ENCODE data around the gene SNRPE.

The SNRPE gene

DNA sequence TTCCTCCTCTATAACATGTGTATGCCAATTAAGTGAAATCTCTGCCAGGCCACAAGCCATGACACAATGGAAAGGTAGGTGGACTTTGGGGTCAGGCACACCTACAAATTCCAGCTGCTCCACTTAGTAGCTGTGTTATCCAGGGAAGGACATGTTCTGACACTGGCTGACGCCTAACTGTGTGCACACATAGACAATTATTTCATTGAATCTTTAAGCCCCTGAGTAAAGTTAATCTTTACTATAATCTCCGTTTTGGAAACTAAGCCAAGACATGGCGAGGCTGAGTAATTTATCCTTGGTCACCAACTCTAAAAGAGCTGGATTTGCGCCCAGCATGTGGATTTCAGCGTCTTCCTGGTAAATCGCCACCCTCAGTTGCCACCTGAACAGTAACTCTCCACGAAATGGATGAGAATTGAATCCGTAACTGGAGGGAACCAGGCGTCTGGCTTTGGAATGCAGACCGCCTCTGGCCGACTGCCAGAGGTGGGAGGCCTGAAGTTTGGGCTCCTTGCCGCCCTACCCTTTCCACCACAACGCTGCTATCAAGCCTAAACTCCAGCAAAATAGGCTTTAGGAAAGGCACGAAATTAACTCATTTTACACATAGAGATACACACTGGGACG is 888 bp upstream of the SNRPE start:
- H3K9me3 ChIP-seq (ENCODE audit: insufficient read depth, low read depth, low read length) = no peaks in the 10 kb centered on the region
- peak overlapping the region; percentile 29 for H2BK12ac ChIP-seq (ENCODE audit: low read length)
- H3K79me1 ChIP-seq (ENCODE audit: low read length) = peaks cover 6% of the 10 kb centered on the region
- peak overlapping the region; percentile 77 for H2AK5ac ChIP-seq (ENCODE audit: low read length)
- H4K91ac ChIP-seq (ENCODE audit: low read depth, low read length) = peak overlapping the region; percentile 47
- H3K4me3 ChIP-seq (ENCODE audit: low read depth, low read length) = no peak overlapping the region
- H3K4me2 ChIP-seq (ENCODE audit: low read length) = no peak overlapping the region
- peak overlapping the region; percentile 93 for H4K8ac ChIP-seq (ENCODE audit: low read depth, low read length)
- no peak overlapping the region for H3K23ac ChIP-seq (ENCODE audit: low read length)
- peak in 1 of 2 donors; percentile 24 for DNase-seq
- peak overlapping the region; percentile 77 for H4K12ac ChIP-seq (ENCODE audit: low read depth, low read length)
- H2BK5ac ChIP-seq (ENCODE audit: low read depth, low read length, poor library complexity) = peak overlapping the region; percentile 18
- H3K4ac ChIP-seq (ENCODE audit: low read depth, low read length) = no peak overlapping the region
- WGBS (ENCODE audit: extremely low coverage, insufficient coverage, insufficient read length) = no CpG with 5 or more reads among the region's 15 CpGs
- no peaks in the 10 kb centered on the region for H3K4me1 ChIP-seq (ENCODE audit: control insufficient read depth in 1 of 2, insufficient read depth in 2 of 2, low read length in 2 of 2)
- H3K79me2 ChIP-seq (ENCODE audit: control insufficient read depth, insufficient read depth, low read length, poor library complexity) = peaks cover 6% of the 10 kb centered on the region
- peak overlapping the region; percentile 27 for H2BK120ac ChIP-seq (ENCODE audit: insufficient read depth, low read length, poor library complexity)
- no peaks in the 10 kb centered on the region for H3K27me3 ChIP-seq (ENCODE audit: insufficient read depth, low read length)
- H2AFZ ChIP-seq (ENCODE audit: insufficient read depth, low read length, poor library complexity) = peak overlapping the region; percentile 52
- peaks cover 10 to 16% of the 10 kb centered on the region in 2 experiments for H3K36me3 ChIP-seq (ENCODE audit: control insufficient read depth in 1 of 2, insufficient read depth in 2 of 2, low read length in 2 of 2)
- H3K9ac ChIP-seq (ENCODE audit: low read length) = no peak overlapping the region
- no peak overlapping the region for H3K14ac ChIP-seq (ENCODE audit: low read length)
- no peak overlapping the region for H3K18ac ChIP-seq (ENCODE audit: low read length)
- no peak overlapping the region for H3K27ac ChIP-seq (ENCODE audit: low read depth, low read length)

DNA sequence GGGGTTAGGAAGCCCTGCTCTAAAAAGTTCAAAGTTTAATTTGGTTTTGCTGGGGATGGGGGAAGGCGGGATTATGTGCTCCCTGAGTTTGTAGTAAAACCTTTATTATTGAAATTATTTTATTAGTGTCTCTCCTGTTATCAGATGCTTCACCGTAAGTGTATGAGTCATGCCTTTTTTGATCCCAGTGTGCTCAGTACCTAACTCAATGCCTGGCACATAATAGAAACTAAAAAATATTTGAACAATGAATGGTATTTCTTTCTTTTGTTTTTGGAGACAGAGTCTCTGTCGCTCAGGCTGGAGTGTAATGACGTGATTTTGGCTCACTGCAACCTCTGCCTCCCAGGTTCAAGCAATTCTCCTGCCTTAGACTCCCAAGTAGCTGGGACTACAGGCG is 6.4 kb downstream of the SNRPE start:
- Histone ChIP-seq H4K12ac (ENCODE audit: low read depth, low read length) (no peak overlapping the region), H3K4me1 (ENCODE audit: control insufficient read depth in 1 of 2, insufficient read depth in 2 of 2, low read length in 2 of 2) (peaks cover 0 to 4% of the 10 kb centered on the region in 2 experiments), H2BK5ac (ENCODE audit: low read depth, low read length, poor library complexity) (no peak overlapping the region), H3K4ac (ENCODE audit: low read depth, low read length) (no peak overlapping the region), H2AK5ac (ENCODE audit: low read length) (no peak overlapping the region), H4K91ac (ENCODE audit: low read depth, low read length) (no peak overlapping the region), H2BK120ac (ENCODE audit: insufficient read depth, low read length, poor library complexity) (no peak overlapping the region), H3K79me1 (ENCODE audit: low read length) (no peaks in the 10 kb centered on the region), H3K23ac (ENCODE audit: low read length) (no peak overlapping the region), H3K9ac (ENCODE audit: low read length) (no peak overlapping the region), H3K4me3 (ENCODE audit: low read depth, low read length) (no peak overlapping the region), H3K27ac (ENCODE audit: low read depth, low read length) (peak overlapping the region; percentile 33), H3K79me2 (ENCODE audit: control insufficient read depth, insufficient read depth, low read length, poor library complexity) (peaks cover 3% of the 10 kb centered on the region), H3K18ac (ENCODE audit: low read length) (no peak overlapping the region), H3K36me3 (ENCODE audit: control insufficient read depth in 1 of 2, insufficient read depth in 2 of 2, low read length in 2 of 2) (peaks cover 20 to 30% of the 10 kb centered on the region in 2 experiments), H2AFZ (ENCODE audit: insufficient read depth, low read length, poor library complexity) (no peak overlapping the region), H3K14ac (ENCODE audit: low read length) (no peak overlapping the region), H3K4me2 (ENCODE audit: low read length) (no peak overlapping the region), H3K9me3 (ENCODE audit: insufficient read depth, low read depth, low read length) (no peaks in the 10 kb centered on the region), H3K27me3 (ENCODE audit: insufficient read depth, low read length) (no peaks in the 10 kb centered on the region), H2BK12ac (ENCODE audit: low read length) (no peak overlapping the region), H4K8ac (ENCODE audit: low read depth, low read length) (no peak overlapping the region)
- WGBS (ENCODE audit: extremely low coverage, insufficient coverage, insufficient read length) = no CpG with 5 or more reads among the region's 5 CpGs
- peak; percentile 3 to 62 for DNase-seq

DNA sequence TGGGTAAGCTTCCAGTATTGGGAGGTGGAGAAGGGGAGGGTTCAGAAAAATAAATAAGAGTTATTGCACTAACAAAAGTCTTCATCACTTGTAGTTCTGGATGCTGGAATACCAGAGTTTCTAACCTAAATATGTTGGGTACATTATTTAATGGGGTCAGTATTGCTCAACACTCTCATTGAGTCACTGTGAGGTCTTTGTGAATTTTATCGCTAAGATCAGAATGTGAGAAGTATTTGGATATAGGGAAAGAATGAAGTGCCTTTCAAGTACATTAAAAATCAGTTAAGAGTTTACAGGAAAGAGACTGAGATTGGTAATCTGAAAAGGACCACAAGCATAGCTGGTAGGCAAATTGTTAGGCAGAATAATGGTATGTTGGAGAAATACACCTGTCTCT is 8.8 kb downstream of the SNRPE start:
- H3K4me1 ChIP-seq (ENCODE audit: control insufficient read depth in 1 of 2, insufficient read depth in 2 of 2, low read length in 2 of 2) = peaks cover 0 to 4% of the 10 kb centered on the region in 2 experiments
- H2AFZ ChIP-seq (ENCODE audit: insufficient read depth, low read length, poor library complexity) = no peak overlapping the region
- H4K91ac ChIP-seq (ENCODE audit: low read depth, low read length) = no peak overlapping the region
- DNase-seq = peak; percentile 19 to 87
- H3K9ac ChIP-seq (ENCODE audit: low read length) = no peak overlapping the region
- no peak overlapping the region for H4K8ac ChIP-seq (ENCODE audit: low read depth, low read length)
- no peak overlapping the region for H3K4me2 ChIP-seq (ENCODE audit: low read length)
- H2BK120ac ChIP-seq (ENCODE audit: insufficient read depth, low read length, poor library complexity) = no peak overlapping the region
- H3K4me3 ChIP-seq (ENCODE audit: low read depth, low read length) = no peak overlapping the region
- no peaks in the 10 kb centered on the region for H3K9me3 ChIP-seq (ENCODE audit: insufficient read depth, low read depth, low read length)
- H3K79me2 ChIP-seq (ENCODE audit: control insufficient read depth, insufficient read depth, low read length, poor library complexity) = peaks cover 3% of the 10 kb centered on the region
- no peak overlapping the region for H2AK5ac ChIP-seq (ENCODE audit: low read length)
- H4K12ac ChIP-seq (ENCODE audit: low read depth, low read length) = no peak overlapping the region
- no peak overlapping the region for H3K18ac ChIP-seq (ENCODE audit: low read length)
- no peak overlapping the region for H2BK5ac ChIP-seq (ENCODE audit: low read depth, low read length, poor library complexity)
- H3K36me3 ChIP-seq (ENCODE audit: control insufficient read depth in 1 of 2, insufficient read depth in 2 of 2, low read length in 2 of 2) = peaks cover 18 to 25% of the 10 kb centered on the region in 2 experiments
- H3K4ac ChIP-seq (ENCODE audit: low read depth, low read length) = no peak overlapping the region
- no peaks in the 10 kb centered on the region for H3K27me3 ChIP-seq (ENCODE audit: insufficient read depth, low read length)
- no peak overlapping the region for H3K14ac ChIP-seq (ENCODE audit: low read length)
- no peak overlapping the region for H3K23ac ChIP-seq (ENCODE audit: low read length)
- H2BK12ac ChIP-seq (ENCODE audit: low read length) = no peak overlapping the region
- no CpG with 5 or more reads among the region's 1 CpG for WGBS (ENCODE audit: extremely low coverage, insufficient coverage, insufficient read length)
- H3K79me1 ChIP-seq (ENCODE audit: low read length) = no peaks in the 10 kb centered on the region
- H3K27ac ChIP-seq (ENCODE audit: low read depth, low read length) = no peak overlapping the region

DNA sequence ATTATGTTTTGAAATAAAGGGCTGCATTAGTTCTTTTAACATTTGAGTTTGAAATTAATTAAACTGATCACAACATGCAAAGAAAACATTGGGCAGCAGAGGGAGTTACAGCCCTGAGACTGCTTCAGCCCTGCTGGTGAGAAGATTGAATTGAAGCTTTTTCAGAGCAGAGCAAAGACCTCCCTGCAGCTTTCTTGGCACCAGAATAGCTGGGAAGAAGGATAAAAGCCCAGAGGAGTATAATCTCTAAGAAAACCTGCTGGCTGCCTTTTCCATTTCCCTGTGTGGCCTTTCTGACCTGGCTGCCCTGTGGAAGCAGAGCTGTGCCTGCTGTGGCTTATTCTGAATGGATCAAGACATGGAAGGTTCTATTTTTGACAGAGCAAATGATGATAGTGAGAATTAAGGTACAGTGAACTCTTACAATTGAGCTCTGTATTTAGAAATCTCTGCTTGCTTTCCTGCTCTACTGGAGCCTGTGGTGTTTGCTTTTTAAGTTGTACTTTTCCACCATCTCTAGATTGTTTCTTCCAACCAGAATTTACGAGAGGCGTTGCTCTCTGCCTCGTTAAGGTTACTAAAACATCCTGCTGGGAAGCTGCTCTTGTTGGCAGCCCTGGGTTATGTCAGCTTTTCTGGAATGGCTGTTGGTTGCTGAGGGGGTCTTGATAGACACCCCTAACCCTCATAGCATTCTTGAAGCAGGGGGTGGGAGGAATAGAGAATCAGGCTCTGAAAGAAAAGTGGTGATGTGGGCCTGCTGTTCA is 9.9 kb downstream of the SNRPE start:
- Histone ChIP-seq H3K4me2 (ENCODE audit: low read length) (no peak overlapping the region), H3K4me1 (ENCODE audit: control insufficient read depth in 1 of 2, insufficient read depth in 2 of 2, low read length in 2 of 2) (peaks cover 0 to 4% of the 10 kb centered on the region in 2 experiments), H2AFZ (ENCODE audit: insufficient read depth, low read length, poor library complexity) (no peak overlapping the region), H4K91ac (ENCODE audit: low read depth, low read length) (no peak overlapping the region), H2BK5ac (ENCODE audit: low read depth, low read length, poor library complexity) (peak overlapping the region; percentile 73), H2AK5ac (ENCODE audit: low read length) (no peak overlapping the region), H3K9me3 (ENCODE audit: insufficient read depth, low read depth, low read length) (no peaks in the 10 kb centered on the region), H2BK120ac (ENCODE audit: insufficient read depth, low read length, poor library complexity) (peak overlapping the region; percentile 43), H3K79me1 (ENCODE audit: low read length) (no peaks in the 10 kb centered on the region), H3K23ac (ENCODE audit: low read length) (no peak overlapping the region), H3K14ac (ENCODE audit: low read length) (no peak overlapping the region), H3K4me3 (ENCODE audit: low read depth, low read length) (no peak overlapping the region), H3K79me2 (ENCODE audit: control insufficient read depth, insufficient read depth, low read length, poor library complexity) (peaks cover 3% of the 10 kb centered on the region), H3K36me3 (ENCODE audit: control insufficient read depth in 1 of 2, insufficient read depth in 2 of 2, low read length in 2 of 2) (peaks cover 12 to 17% of the 10 kb centered on the region in 2 experiments), H2BK12ac (ENCODE audit: low read length) (peak overlapping the region; percentile 61), H3K9ac (ENCODE audit: low read length) (no peak overlapping the region), H3K4ac (ENCODE audit: low read depth, low read length) (peak overlapping the region; percentile 2), H4K8ac (ENCODE audit: low read depth, low read length) (peak overlapping the region; percentile 51), H3K18ac (ENCODE audit: low read length) (no peak overlapping the region), H4K12ac (ENCODE audit: low read depth, low read length) (no peak overlapping the region), H3K27me3 (ENCODE audit: insufficient read depth, low read length) (no peaks in the 10 kb centered on the region), H3K27ac (ENCODE audit: low read depth, low read length) (no peak overlapping the region)
- DNase-seq = peak; percentile 57 to 76
- WGBS (ENCODE audit: extremely low coverage, insufficient coverage, insufficient read length) = no CpG with 5 or more reads among the region's 3 CpGs

All from trophoblast cell (in vitro differentiated cells and primary cell).